Measurements from ENCODE around the gene APOM. TPM values are rescaled to one million over a fixed set of nuclear protein-coding genes. Genes with fewer than 3 reads are reported as not detected.
A peak's percentile ranks its signal among the peaks of the same experiment; 100 is the strongest.

The APOM gene
- total RNA-seq, 3 donors from 2014 or later (not counting 1 experiment from before 2014, with no cell fraction given), result 2.6 to 2.8 (median 2.7) TPM

DNA sequence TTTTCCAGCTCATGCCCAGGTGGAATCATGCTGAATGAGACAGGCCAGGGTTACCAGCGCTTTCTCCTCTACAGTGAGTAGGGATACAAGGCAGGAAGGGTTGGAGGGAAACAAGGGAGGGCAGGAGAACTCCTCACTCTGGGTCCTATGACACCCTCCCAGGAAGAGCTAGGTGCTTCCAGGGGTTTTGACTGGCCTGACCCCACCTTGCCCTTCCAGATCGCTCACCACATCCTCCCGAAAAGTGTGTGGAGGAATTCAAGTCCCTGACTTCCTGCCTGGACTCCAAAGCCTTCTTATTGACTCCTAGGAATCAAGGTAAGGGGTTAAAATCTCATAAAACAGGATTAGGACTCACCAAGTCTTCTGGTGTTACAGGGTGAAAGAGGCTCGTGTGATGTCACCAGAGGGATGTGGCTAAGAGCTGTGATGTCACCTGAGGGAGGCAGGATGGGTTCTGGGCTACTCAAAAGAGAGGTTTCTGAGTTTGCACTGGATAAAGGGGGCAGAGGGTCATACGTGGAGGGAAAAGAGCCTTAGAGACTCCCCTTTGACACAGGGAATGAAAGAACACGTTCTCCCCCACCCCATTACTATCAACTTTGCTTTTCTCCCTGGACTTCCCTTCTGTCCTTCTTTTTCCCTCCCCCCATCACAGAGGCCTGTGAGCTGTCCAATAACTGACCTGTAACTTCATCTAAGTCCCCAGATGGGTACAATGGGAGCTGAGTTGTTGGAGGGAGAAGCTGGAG is 1.9 kb downstream of the APOM start:
- Histone ChIP-seq H3K4me1 (ENCODE audit: control insufficient read depth, insufficient read depth, low read length) (peaks cover 60% of the 10 kb centered on the region), H3K27ac (ENCODE audit: low read length) (no peak overlapping the region)

DNA sequence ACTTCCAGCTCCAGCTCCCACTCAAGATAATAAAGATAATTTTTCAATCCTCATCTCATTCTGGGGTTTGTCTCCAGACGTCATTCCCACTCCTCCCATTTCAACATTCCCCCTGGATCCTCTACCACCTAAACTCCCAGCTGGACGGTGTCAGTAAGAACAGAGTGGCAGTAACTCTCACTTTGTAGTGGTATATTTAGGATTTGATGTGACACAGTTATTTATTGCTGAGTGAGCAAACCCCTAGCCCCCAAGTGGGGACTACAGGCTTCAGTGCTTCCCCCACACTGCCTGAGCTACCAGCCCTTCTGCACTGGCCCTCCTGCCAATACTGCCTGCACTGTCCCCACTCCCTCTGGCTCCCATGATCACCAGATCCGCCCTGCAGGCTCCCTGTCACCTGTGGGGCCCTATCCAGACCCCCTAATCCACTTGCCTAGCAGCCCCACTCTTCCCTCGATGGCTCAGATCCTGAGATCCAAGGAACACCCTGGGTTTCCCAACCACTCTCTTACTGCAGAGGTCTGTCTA is 2.5 kb downstream of the APOM start:
- H3K9me3 Mint-ChIP-seq, result no peaks in the 10 kb centered on the region
- H3K27ac Mint-ChIP-seq, result peak overlapping the region; percentile 83 to 89
- intact Hi-C loops (cut with micrococcal nuclease), result no loop called here
- WGBS (ENCODE audit: insufficient coverage), result 77% methylated on average over 3 of the region's 4 CpGs
- H3K27ac ChIP-seq (ENCODE audit: low read length), result no peak overlapping the region
- no peak for DNase-seq
- H3K27me3 Mint-ChIP-seq (ENCODE audit: low read depth in 2 of 2), result no peaks in the 10 kb centered on the region
- ATAC-seq, result no peak
- H3K36me3 Mint-ChIP-seq, result no peaks in the 10 kb centered on the region
- H3K4me1 Mint-ChIP-seq, result peaks cover 37 to 60% of the 10 kb centered on the region in 2 donors
- no peak overlapping the region for H3K4me3 ChIP-seq (ENCODE audit: low read length)
- TF ChIP-seq, protein P1, sequence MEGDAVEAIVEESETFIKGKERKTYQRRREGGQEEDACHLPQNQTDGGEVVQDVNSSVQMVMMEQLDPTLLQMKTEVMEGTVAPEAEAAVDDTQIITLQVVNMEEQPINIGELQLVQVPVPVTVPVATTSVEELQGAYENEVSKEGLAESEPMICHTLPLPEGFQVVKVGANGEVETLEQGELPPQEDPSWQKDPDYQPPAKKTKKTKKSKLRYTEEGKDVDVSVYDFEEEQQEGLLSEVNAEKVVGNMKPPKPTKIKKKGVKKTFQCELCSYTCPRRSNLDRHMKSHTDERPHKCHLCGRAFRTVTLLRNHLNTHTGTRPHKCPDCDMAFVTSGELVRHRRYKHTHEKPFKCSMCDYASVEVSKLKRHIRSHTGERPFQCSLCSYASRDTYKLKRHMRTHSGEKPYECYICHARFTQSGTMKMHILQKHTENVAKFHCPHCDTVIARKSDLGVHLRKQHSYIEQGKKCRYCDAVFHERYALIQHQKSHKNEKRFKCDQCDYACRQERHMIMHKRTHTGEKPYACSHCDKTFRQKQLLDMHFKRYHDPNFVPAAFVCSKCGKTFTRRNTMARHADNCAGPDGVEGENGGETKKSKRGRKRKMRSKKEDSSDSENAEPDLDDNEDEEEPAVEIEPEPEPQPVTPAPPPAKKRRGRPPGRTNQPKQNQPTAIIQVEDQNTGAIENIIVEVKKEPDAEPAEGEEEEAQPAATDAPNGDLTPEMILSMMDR (IDR thresholded peaks at IDR 0.05), result no peak
- no peaks in the 10 kb centered on the region for H3K9me3 ChIP-seq (ENCODE audit: control insufficient read depth, insufficient read depth, low read length)
- H3K4me1 ChIP-seq (ENCODE audit: control insufficient read depth, insufficient read depth, low read length), result peaks cover 63% of the 10 kb centered on the region
- H3K4me3 Mint-ChIP-seq, result peak overlapping the region; percentile 65
- no peaks in the 10 kb centered on the region for H3K27me3 ChIP-seq (ENCODE audit: control insufficient read depth, insufficient read depth, low read length)
- H3K36me3 ChIP-seq (ENCODE audit: control insufficient read depth, insufficient read depth, low read length), result peaks cover 18% of the 10 kb centered on the region

More for the DNA sequence above, 1.9 kb downstream of the APOM start:
- peak in 1 of 2 donors; percentile 57 for DNase-seq
- intact Hi-C loops (cut with micrococcal nuclease), result no loop called here
- no peak overlapping the region for H3K4me3 ChIP-seq (ENCODE audit: low read length)
- peaks cover 17% of the 10 kb centered on the region for H3K36me3 ChIP-seq (ENCODE audit: control insufficient read depth, insufficient read depth, low read length)
- no peaks in the 10 kb centered on the region for H3K27me3 Mint-ChIP-seq (ENCODE audit: low read depth in 2 of 2)
- no peak for ATAC-seq
- H3K4me3 Mint-ChIP-seq, result peak overlapping the region; percentile 65
- no peaks in the 10 kb centered on the region for H3K9me3 ChIP-seq (ENCODE audit: control insufficient read depth, insufficient read depth, low read length)
- peak overlapping the region; percentile 83 to 89 for H3K27ac Mint-ChIP-seq
- TF ChIP-seq, protein P1 (IDR thresholded peaks at IDR 0.05), result no peak
- H3K36me3 Mint-ChIP-seq, result no peaks in the 10 kb centered on the region
- peaks cover 41 to 62% of the 10 kb centered on the region in 2 donors for H3K4me1 Mint-ChIP-seq
- WGBS (ENCODE audit: insufficient coverage), result 89% methylated on average over 5 of the region's 6 CpGs
- H3K9me3 Mint-ChIP-seq, result no peaks in the 10 kb centered on the region
- no peaks in the 10 kb centered on the region for H3K27me3 ChIP-seq (ENCODE audit: control insufficient read depth, insufficient read depth, low read length)

DNA sequence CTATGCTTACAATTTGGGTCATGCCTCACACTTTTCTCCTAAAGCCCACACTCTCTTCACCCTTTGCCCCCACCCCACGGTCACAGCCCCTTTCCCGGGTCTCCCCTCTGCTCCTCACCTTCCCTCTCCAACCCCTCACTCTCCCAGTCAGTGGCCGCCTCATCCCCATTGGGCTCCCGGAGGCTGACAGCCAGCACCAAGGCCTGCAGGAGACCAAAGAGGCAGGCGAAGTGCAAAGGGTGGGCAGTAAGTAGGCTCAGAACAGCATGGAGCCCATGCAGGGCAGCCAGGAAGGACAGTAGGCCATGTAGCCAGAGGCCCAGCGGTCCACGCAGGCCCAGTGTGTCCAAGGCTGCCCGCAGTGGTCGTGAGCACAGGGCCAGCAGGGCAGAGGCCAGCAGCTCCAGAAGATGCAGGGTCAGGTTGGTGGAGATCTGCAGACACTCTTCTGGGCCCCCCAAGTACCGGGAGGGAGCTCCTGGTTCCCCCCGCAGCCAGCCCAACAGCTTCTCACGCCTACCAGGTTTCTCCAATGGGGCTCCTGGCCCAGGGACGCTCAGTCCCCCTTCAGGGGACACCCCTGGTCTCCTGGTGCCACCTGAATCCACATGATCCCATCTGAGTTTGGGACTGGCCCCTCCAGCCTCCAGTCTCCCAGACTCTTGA is 3.4 kb downstream of the APOM start:
- Histone ChIP-seq H3K4me3 (ENCODE audit: low read length) (peak overlapping the region; percentile 88), H3K27ac (ENCODE audit: low read length) (peak overlapping the region; percentile 79), H3K36me3 (ENCODE audit: control insufficient read depth, insufficient read depth, low read length) (peaks cover 21% of the 10 kb centered on the region), H3K4me1 (ENCODE audit: control insufficient read depth, insufficient read depth, low read length) (peaks cover 63% of the 10 kb centered on the region), H3K9me3 (ENCODE audit: control insufficient read depth, insufficient read depth, low read length) (no peaks in the 10 kb centered on the region), H3K27me3 (ENCODE audit: control insufficient read depth, insufficient read depth, low read length) (no peaks in the 10 kb centered on the region)
- 92% methylated on average over 13 of the region's 13 CpGs for WGBS (ENCODE audit: insufficient coverage)
- Mint-ChIP-seq H3K4me1 (peaks cover 46 to 68% of the 10 kb centered on the region in 2 donors), H3K9me3 (no peaks in the 10 kb centered on the region), H3K27ac (peak overlapping the region; percentile 83 to 89), H3K36me3 (no peaks in the 10 kb centered on the region), H3K4me3 (peak overlapping the region; percentile 90), H3K27me3 (ENCODE audit: low read depth in 2 of 2) (no peaks in the 10 kb centered on the region)
- TF ChIP-seq, protein P1 (IDR thresholded peaks at IDR 0.05), result no peak
- intact Hi-C loops (cut with micrococcal nuclease), result no loop called here
- DNase-seq (no peak), ATAC-seq (no peak)

Measured in natural killer cell (primary cell).